Activated T-helper 1 cell treated with anti-CD3 and anti-CD28 coated beads, Interleukin-2, amount 50 U/mL, for 16 hours (primary cell): ENCODE results near the gene DVL3.
"Not testable (repeated sequence)": the region's sequence is repeated elsewhere in the genome, so short reads cannot be mapped to it uniquely, and the experiment has no call there.

Experiments
- DNase-seq, 2 donors: peaks; one replicate each; pipeline ENCODE4 v3.0.0-alpha.2; 2020; ENCODE audit warnings: low read depth in 1 of 2, low spot score in 1 of 2

DVL3 gene

DNA sequence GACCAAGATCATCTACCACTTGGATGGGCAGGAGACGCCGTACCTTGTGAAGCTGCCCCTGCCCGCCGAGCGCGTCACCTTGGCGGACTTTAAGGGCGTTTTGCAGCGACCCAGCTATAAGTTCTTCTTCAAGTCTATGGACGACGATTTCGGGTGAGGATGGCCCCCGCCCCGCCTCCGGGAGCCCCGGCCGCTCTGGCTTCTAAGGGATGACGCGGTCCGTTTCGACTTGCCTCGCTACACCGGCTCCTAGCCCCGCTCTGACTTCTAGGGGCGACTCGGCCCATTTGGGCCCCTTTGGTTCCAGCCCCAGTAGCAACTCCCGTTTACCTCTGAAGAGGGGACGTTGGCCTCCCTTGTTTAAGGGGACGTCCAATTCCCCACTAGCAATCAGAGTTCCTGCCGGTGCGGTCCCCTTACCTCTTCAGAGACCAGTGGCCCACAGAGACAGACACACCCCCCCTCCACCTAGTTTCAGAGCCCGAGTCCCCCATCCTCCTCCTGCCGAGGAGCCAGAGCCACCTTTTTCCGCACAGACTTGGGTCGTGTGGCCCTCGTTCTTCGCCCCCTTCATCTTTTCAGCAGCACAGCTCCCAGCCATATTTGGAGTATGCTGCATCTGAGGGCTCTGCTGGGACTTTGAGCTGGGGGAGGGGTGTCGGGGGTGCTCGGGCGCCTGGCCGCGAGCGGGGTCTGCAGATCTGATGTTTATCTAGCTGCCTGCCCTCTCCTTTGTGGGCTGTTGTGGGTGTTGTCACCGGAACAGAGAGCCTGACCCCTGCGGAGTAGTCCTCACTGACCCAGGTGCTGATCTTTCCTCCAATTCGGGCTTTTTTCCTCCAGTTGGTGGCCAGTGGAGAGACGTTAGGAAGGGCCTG lies 706 bp downstream of the DVL3 start:
- no peak for DNase-seq

DNA sequence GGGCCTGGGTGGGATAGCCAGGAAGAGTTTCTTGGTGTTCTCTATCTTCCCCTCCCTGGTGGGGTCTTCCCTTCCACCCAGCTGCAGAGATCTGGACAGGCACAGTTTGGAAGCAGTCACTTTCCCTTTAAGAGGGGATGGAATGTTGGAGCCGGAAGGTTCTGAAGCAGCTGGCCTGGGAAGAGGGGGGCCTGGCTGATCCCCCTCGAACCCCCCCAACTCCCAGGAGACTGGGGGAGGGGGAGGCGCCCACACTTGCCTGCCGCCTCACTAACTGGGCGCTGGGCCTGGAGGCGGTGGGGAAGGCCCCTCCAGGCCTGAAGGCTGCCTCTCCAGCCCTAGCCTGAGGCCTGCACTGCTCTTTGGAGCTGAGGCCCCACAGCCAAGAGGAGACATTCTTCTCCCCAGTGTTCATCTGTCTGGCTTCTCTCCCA lies 1.4 kb downstream of the DVL3 start:
- no peak for DNase-seq

- no peak for DNase-seq
Measured at GRCh38 chr3:184157206-184157605, 2.0 kb downstream of the DVL3 start.

- DNase-seq = no peak
Measured at GRCh38 chr3:184158404-184158803, 3.2 kb downstream of the DVL3 start.

DNA sequence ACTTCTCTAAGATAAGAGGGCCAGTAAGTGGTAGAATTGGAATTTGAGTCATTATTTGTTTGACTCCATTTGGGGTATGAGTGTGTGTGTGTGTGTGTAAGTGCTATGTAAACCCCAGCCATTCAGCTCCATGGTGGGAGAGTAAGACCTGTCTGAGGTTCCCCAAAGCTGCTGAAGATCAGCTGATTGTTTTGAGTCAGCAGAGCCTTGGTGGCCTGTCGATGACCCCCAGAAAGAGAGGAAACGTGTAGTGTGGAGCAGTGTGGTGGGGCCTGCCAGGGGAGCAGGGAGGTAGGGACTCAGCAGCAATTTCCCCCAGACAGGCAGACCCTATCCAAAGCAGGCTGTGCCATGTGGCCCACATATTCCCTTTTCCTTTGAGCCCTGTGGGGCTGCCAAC lies 5.3 kb downstream of the DVL3 start:
- no peak for DNase-seq

GRCh38 chr3:184162571-184163070 lies 7.4 kb downstream of the DVL3 start:
- not testable (repeated sequence) for DNase-seq

- DNase-seq = no peak
Measured at GRCh38 chr3:184164648-184165330, 9.6 kb downstream of the DVL3 start.

GRCh38 chr3:184165543-184165942 lies 10.4 kb downstream of the DVL3 start:
- no peak for DNase-seq

- no peak for DNase-seq
Measured at GRCh38 chr3:184166671-184167070, 11.5 kb downstream of the DVL3 start.

- no peak for DNase-seq
Measured at GRCh38 chr3:184167786-184168185, 12.6 kb downstream of the DVL3 start.

GRCh38 chr3:184168363-184169120 lies 13.4 kb downstream of the DVL3 start:
- no peak for DNase-seq

- DNase-seq = no peak
Measured at GRCh38 chr3:184169896-184170875, 15.0 kb downstream of the DVL3 start.

DNA sequence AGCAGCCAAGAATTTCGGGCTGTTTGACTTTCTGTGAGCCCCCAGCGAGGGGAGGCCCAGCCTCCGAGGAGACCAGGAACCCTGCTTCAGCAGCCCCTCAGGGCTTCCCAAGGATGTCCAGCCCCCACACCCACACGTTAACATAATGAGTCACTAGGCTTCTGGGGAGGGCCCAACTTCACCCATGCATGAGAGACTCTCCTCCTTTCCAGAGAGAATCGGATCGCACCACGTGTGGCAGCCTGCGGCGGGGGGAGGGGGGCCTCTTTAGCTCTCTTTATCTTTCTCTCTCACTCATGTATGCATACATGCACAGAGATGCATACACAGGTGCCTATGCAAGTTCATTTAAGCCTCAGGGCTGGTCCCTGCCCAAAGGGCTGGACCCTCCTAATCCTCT lies 16.4 kb downstream of the DVL3 start:
- DNase-seq = no peak

- DNase-seq = no peak
Measured at GRCh38 chr3:184172681-184173373, 17.6 kb downstream of the DVL3 start.

DNA sequence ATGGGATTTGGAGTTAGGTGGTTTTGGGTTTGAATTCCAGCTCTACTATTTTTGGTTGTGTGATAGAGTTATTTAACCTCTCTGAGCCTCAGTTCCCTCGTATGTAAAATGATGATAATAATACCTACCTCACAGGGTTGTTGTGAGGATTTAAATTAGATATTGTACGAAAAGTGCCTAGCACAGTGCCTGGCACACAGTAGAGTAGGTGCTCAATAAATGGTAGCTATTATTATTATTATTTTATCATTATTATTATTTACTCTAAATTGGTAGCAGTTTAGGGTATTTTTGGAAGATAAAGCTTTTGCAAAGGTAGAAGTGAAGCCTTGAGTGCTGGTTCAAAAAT lies 18.2 kb downstream of the DVL3 start:
- DNase-seq = no peak

GRCh38 chr3:184174284-184174645 lies 19.1 kb downstream of the DVL3 start:
- DNase-seq = no peak

DNA sequence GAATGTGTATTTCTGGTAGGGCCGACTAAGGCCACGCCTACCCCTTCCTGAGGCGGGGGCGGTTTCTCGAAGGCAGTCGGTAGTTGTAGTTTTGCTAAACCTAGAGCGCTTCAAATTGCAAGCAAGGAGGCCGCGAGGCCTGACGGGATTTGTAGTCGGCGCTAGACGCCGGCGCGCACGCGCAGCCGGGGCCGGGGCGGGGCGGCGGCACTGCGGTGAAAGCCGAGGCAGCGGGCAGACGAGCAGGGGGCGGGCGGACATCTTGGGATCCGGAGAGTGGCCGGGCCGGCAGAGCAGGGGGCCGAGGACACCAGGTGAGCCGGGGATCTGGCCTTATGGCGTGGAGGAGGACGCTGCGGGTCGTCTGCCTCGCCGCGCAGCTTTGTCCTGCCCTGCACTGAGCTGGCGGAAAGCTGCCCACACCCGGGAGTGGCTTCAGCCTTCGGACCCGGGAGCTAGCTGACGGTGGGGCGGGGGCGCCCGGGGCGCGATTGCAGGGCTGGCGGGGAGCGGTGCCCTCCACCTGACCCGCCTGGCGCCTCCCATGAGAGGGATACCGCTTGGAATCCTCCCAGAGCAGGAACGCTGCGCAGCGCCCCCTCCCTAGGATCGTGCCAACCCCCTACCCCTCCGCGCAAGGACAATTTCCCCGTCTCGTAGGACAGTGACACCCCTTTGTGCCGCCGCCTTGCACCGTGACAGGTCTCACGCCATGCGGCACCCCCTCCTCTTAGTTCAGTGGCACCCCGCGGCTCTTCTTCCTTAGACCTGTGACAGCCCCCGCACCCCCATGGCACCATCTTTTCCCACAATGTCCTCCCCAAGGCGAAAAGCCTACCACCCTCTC lies 19.7 kb downstream of the DVL3 start, which contains the start of gene AP2M1:
AP2M1 (plus strand) TSS at position 210 of the 847 bp plus-strand sequence. CDS start 2,139 bp downstream, outside the sequence.
- DNase-seq = peak; percentile 94 to 98

GRCh38 chr3:184175506-184175905 lies 20.3 kb downstream of the DVL3 start:
- no peak for DNase-seq

DNA sequence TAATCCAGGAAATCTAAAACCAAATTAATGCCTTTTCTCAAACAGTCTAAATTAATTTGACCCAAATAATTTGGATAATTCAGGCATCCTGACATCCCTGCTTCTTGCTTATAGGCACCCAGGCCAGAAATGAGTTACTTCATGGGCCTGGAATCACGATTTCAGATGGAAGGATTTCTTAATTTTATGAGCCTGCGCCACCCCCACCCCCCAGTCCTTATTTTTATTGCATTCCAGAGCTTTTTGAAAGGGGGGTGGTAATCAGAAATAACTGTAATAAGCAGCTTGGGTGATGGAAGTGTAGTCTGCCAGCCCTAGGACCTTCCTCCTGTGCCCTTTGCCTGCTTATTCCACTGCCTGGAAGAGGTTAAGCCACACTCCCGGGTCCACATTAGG lies 20.8 kb downstream of the DVL3 start:
- no peak for DNase-seq
